K562 (cell line): ENCODE data around the gene SERPINA3. TPM values are rescaled to one million over a fixed set of nuclear protein-coding genes. Genes with fewer than 3 reads are reported as not detected.

Experiments used
- ATAC-seq: fragments of 200-7000 bp; cut with Tn5 transposase; 3 replicates; pipeline ENCODE4 v1.9.1; 2020; ENCODE audit warnings: moderate library complexity
- BruUV-seq: library from RNA; stranded (reverse); fragments of 400-500 nt; replicated peaks from 2 replicates; lab custom pipeline; 2021; lab: Mats Ljungman, UMichigan
- CTCF ChIA-PET: fragments of 300-600 bp; formaldehyde crosslinking; extraction: SDS; loops from one replicate; lab custom pipeline; 2021; ENCODE audit warnings: low intra/inter-chr PET ratio; lab: Yijun Ruan, JAX
- POLR2A ChIA-PET: fragments of 300-600, 350-650 bp; sonication (Branson Sonifier 250); formaldehyde crosslinking; extraction: SDS; loops from one replicate; lab custom pipeline; 2021; ENCODE audit warnings: antibody characterized with exemption, inconsistent platforms; lab: Yijun Ruan, JAX
- DNase-seq, 4 experiments: peaks; one replicate each; pipeline versions ENCODE4 v3.0.0 to v3.0.0-alpha.2; 2011 to 2018; ENCODE audit warnings: low spot score in 3 of 4, mixed read lengths in 3 of 4; ENCODE audit errors: extremely low read depth in 1 of 4
- FAIRE-seq: peaks from 2 replicates; lab custom pipeline; 2011; peaks lifted over from hg19 to GRCh38; lab: Jason Lieb, UNC
- H2AFZ ChIP-seq: 2 replicates; pipeline ENCODE4 v1.6.0; 2011; ENCODE audit warnings: low read depth, low read length, control low read depth, inconsistent platforms
- H3K27ac ChIP-seq: fragments of 200-600 bp; 3 replicates; pipeline ENCODE4 v1.8.0; 2011; ENCODE audit warnings: low read depth, mild to moderate bottlenecking, control low read depth, inconsistent platforms, low read length, moderate library complexity, mixed read lengths; ENCODE audit errors: extremely low read depth
- H3K27me3 ChIP-seq, 2 experiments: fragments of 300-600 bp in 1 of 2; 2 replicates in 1 of 2; 3 replicates in 1 of 2; pipeline versions ENCODE4 v1.6.0 to v1.8.0; 2011; ENCODE audit warnings: inconsistent platforms in 2 of 2, low read length in 2 of 2, mild to moderate bottlenecking in 1 of 2, mixed read lengths in 1 of 2, moderate library complexity in 1 of 2; ENCODE audit not compliant: control insufficient read depth in 2 of 2, insufficient read depth in 2 of 2
- H3K36me3 ChIP-seq: fragments of 300-600 bp; 3 replicates; pipeline ENCODE4 v1.8.0; 2011; ENCODE audit warnings: mild to moderate bottlenecking, low read length, inconsistent platforms; ENCODE audit not compliant: control insufficient read depth, insufficient read depth
- H3K4me1 ChIP-seq, 2 experiments: fragments of 200-600 bp in 1 of 2; replicated peaks in 1 of 2; 2 replicates in 1 of 2; 3 replicates in 1 of 2; pipeline versions ENCODE4 v1.5.1 to v1.8.0; 2011; ENCODE audit warnings: inconsistent platforms in 2 of 2, low read length in 2 of 2, mild to moderate bottlenecking in 1 of 2, mixed read lengths in 1 of 2, moderate library complexity in 1 of 2; ENCODE audit not compliant: control insufficient read depth in 2 of 2, insufficient read depth in 2 of 2
- H3K4me2 ChIP-seq: 2 replicates; pipeline ENCODE4 v1.6.1; 2011; ENCODE audit warnings: low read length, control low read depth, inconsistent platforms, mixed read lengths; ENCODE audit not compliant: insufficient read depth
- H3K4me3 ChIP-seq: fragments of 200-600 bp; sonication (generic), shearing (Covaris generic); 2 replicates; pipeline ENCODE4 v1.5.1; 2016; ENCODE audit warnings: control low read depth, inconsistent platforms
- H3K79me2 ChIP-seq: fragments of 200-600 bp; 3 replicates; pipeline ENCODE4 v1.8.0; 2011; ENCODE audit warnings: low read length, inconsistent platforms; ENCODE audit not compliant: control insufficient read depth, insufficient read depth
- H3K9ac ChIP-seq, 2 experiments: 2 replicates each; pipeline versions ENCODE4 v1.6.0 to v1.6.1; 2011; ENCODE audit warnings: low read depth in 2 of 2, low read length in 2 of 2, control low read depth in 1 of 2, inconsistent platforms in 1 of 2, mild to moderate bottlenecking in 1 of 2, mixed read lengths in 1 of 2; ENCODE audit not compliant: insufficient read depth in 1 of 2
- H3K9me1 ChIP-seq: one replicate; pipeline ENCODE4 v1.6.0; 2011; ENCODE audit warnings: inconsistent platforms, mild to moderate bottlenecking, low read length, moderate library complexity; ENCODE audit not compliant: control insufficient read depth, insufficient read depth
- H3K9me3 ChIP-seq: replicated peaks from 2 replicates; pipeline ENCODE4 v1.5.1; 2011; ENCODE audit warnings: low read depth, low read length, inconsistent platforms; ENCODE audit not compliant: control insufficient read depth, insufficient read depth
- H4K20me1 ChIP-seq: replicated peaks from 2 replicates; pipeline ENCODE4 v1.6.1; 2011; ENCODE audit warnings: low read length, inconsistent platforms, mixed read lengths; ENCODE audit not compliant: control insufficient read depth, insufficient read depth
- CBFB ChIP-seq: sonication (generic); formaldehyde crosslinking; IDR thresholded peaks from 2 replicates; pipeline ENCODE4 v1.4.0; 2020; ENCODE audit warnings: mild to moderate bottlenecking, missing genetic modification reagents
- CEBPB ChIP-seq: fragments of 450-650 bp; IDR thresholded peaks from 2 replicates; pipeline ENCODE4 v1.6.1; 2016; ENCODE audit warnings: missing genetic modification characterization, missing compliant biosample characterization
- CXXC5 ChIP-seq: fragments of 250-450 bp; sonication (Bioruptor Pico); IDR thresholded peaks from 2 replicates; pipeline ENCODE4 v1.8.0; 2022; ENCODE audit warnings: inconsistent platforms, mild to moderate bottlenecking, moderate library complexity
- ETV1 ChIP-seq: fragments of 450-650 bp; conservative IDR thresholded peaks from 2 replicates; pipeline ENCODE4 v1.6.1; 2016; ENCODE audit warnings: missing genetic modification characterization, control low read depth, low read depth, missing compliant biosample characterization
- FOS ChIP-seq: IDR thresholded peaks from 3 replicates; pipeline ENCODE4 v1.6.1; 2011; ENCODE audit not compliant: insufficient read length; ENCODE audit errors: extremely low read depth
- HDGF ChIP-seq: fragments of 450-650 bp; IDR thresholded peaks from 2 replicates; pipeline ENCODE4 v1.6.1; 2016
- MCM7 ChIP-seq, 2 experiments: fragments of 450-650 bp; IDR thresholded peaks; 2 replicates each; pipeline ENCODE4 v1.6.1; 2016 to 2018
- NFE2 ChIP-seq: IDR thresholded peaks from 2 replicates; pipeline ENCODE4 v1.6.1; 2014; ENCODE audit warnings: antibody characterized with exemption, low read depth
- PPARD ChIP-seq: fragments of 250-450 bp; sonication (Bioruptor Pico); IDR thresholded peaks from 2 replicates; pipeline ENCODE4 v1.8.0; 2022; ENCODE audit warnings: inconsistent platforms, mild to moderate bottlenecking, moderate library complexity
- RBM34 ChIP-seq: fragments of 200-400 bp; formaldehyde crosslinking; IDR thresholded peaks from 2 replicates; pipeline ENCODE4 v1.6.1; 2018; ENCODE audit warnings: low read length, borderline replicate concordance; ENCODE audit not compliant: insufficient read depth
- SUPT5H ChIP-seq: fragments of 450-650 bp; IDR thresholded peaks from 2 replicates; pipeline ENCODE4 v1.6.1; 2016
- TSC22D4 ChIP-seq: fragments of 450-650 bp; IDR thresholded peaks from 2 replicates; pipeline ENCODE4 v1.6.1; 2016; ENCODE audit warnings: missing genetic modification characterization, missing biosample characterization, control low read depth
- XRCC3 ChIP-seq: fragments of 450-650 bp; IDR thresholded peaks from 2 replicates; pipeline ENCODE4 v1.6.1; 2017; ENCODE audit warnings: mild to moderate bottlenecking, moderate library complexity
- ZC3H8 ChIP-seq: fragments of 450-650 bp; IDR thresholded peaks from 2 replicates; pipeline ENCODE4 v1.6.1; 2017
- ZNF134 ChIP-seq: fragments of 250-450 bp; sonication (Bioruptor Pico); conservative IDR thresholded peaks from 2 replicates; pipeline ENCODE4 v1.4.0; 2020
- ZNF165 ChIP-seq: fragments of 250-450 bp; sonication (Bioruptor Pico); IDR thresholded peaks from 2 replicates; pipeline ENCODE4 v1.4.0; 2020; ENCODE audit warnings: borderline replicate concordance
- ZNF41 ChIP-seq: fragments of 250-450 bp; sonication (Bioruptor Pico); conservative IDR thresholded peaks from 2 replicates; pipeline ENCODE4 v1.4.0; 2020; ENCODE audit warnings: mild to moderate bottlenecking
- WGBS: fragments of 100-300 bp; shearing (Covaris generic); methylation state at CpG from one replicate; pipeline ENCODE4 v1.1.6; 2016; ENCODE audit warnings: low coverage, mixed read lengths; ENCODE audit not compliant: insufficient coverage; ENCODE audit errors: missing lambda C conversion rate; 5-methylcytosine and 5-hydroxymethylcytosine counted together
- in situ Hi-C: fragments of 300-500 bp; cut with MboI; formaldehyde crosslinking; loops from 4 replicates; pipeline ENCODE4 v1.15.0; 2018; ENCODE audit warnings: inconsistent platforms, mixed read lengths
- intact Hi-C: fragments of 100-400 bp; cut with micrococcal nuclease; formaldehyde crosslinking; loops from 2 replicates; pipeline ENCODE4 v1.14.2; 2022
- polyA plus RNA-seq, 8 experiments: library from polyadenylated mRNA; depleted of rRNA in 4 of 8; stranded (reverse) in 5 of 8; unstranded in 3 of 8; fragments of >200 nt; fragmentation: Nextera tagmentation in 2 of 8; fragmentation: Illumina TruSeq in 1 of 8; extraction: Ambion mirVana in 2 of 8; extraction: Trizol in 1 of 8; gene quantifications; 2 replicates each; pipeline versions ENCODE4 v1.2.1 to v1.2.3, GENCODE V29; 2011 to 2014; ENCODE audit warnings: inconsistent platforms in 1 of 8, missing spikeins in 1 of 8
- total RNA-seq, 7 experiments: library from RNA; depleted of rRNA in 6 of 7; stranded (reverse); fragments of >200 nt in 6 of 7; fragmentation: Illumina TruSeq in 2 of 7; extraction: Trizol in 2 of 7; gene quantifications; 2 replicates each; pipeline versions ENCODE4 v1.2.1 to v1.2.3, GENCODE V29; 2011 to 2021; ENCODE audit warnings: low replicate concordance in 1 of 7
- TF ChIP-seq, protein P1 (sequence below): IDR thresholded peaks from 3 replicates; pipeline ENCODE4 v1.6.1; 2011; ENCODE audit warnings: borderline replicate concordance, mild to moderate bottlenecking, moderate library complexity; ENCODE audit not compliant: insufficient read length; ENCODE audit errors: extremely low read depth
- TF ChIP-seq, protein P2 (sequence below): fragments of 250-450 bp; sonication (Bioruptor Pico); IDR thresholded peaks from 2 replicates; pipeline ENCODE4 v1.8.0; 2021; ENCODE audit warnings: moderate library complexity, mild to moderate bottlenecking, inconsistent platforms

Gene SERPINA3
- total and polyA plus RNA-seq, 9 of the 15 experiments (the other 6 are each of a cell fraction or from before 2014, with no cell fraction given): 2.3 TPM; not detected in 8

GRCh38 chr14:94640721-94641631 is 28.8 kb downstream of the SERPINA3 start:
- H2AFZ ChIP-seq: no peak overlapping the region
- FAIRE-seq: no peak

More at GRCh38 chr14:94640721-94641631, 28.8 kb downstream of the SERPINA3 start:
- DNase-seq (peak in 1 of 4 experiments; percentile 7), ATAC-seq (peak; percentile 43; the same call in 1 of the 3 replicates)
- WGBS: 2% methylated on average over 7 of the region's 10 CpGs
- CTCF ChIA-PET: no interaction called here
- no peaks in the 10 kb centered on the region for H3K79me2 ChIP-seq
- H3K9me1 ChIP-seq: no peaks in the 10 kb centered on the region
- BruUV-seq: no TSS peak
- POLR2A ChIA-PET: interaction anchor here (1.2 kb wide), 1 partner anchor 11 kb away, joined by 3 read pairs; no protein-coding TSS in a partner anchor
- intact Hi-C loops: no loop called here
- H3K4me2 ChIP-seq: no peak overlapping the region
- H3K9me3 ChIP-seq: no peaks in the 10 kb centered on the region
- H3K4me1 ChIP-seq: no peaks in the 10 kb centered on the region
- no peaks in the 10 kb centered on the region for H3K36me3 ChIP-seq
- H4K20me1 ChIP-seq: no peaks in the 10 kb centered on the region; the same call in 1 of the 2 replicates
- H3K4me3 ChIP-seq: no peak overlapping the region
- H3K9ac ChIP-seq: no peak overlapping the region
- in situ Hi-C loops: no loop called here
- no peaks in the 10 kb centered on the region; a peak in 1 of 5 replicates for H3K27me3 ChIP-seq
- TF ChIP-seq SUPT5H (no peak), ZNF134 (CRISPR knock-in tag) (no peak), MCM7 (IDR thresholded peaks at IDR 0.05) (no peak), ETV1 (tag) (no peak), TSC22D4 (tag) (no peak), CXXC5 (CRISPR knock-in tag) (no peak), NFE2 (no peak), RBM34 (no peak), FOS (no peak), ZNF165 (CRISPR knock-in tag) (no peak), ZNF41 (CRISPR knock-in tag) (no peak), XRCC3 (no peak), CBFB (CRISPR knock-in tag) (no peak), HDGF (no peak), PPARD (CRISPR knock-in tag) (no peak), CEBPB (tag) (no peak), ZC3H8 (no peak)
- TF ChIP-seq, protein P1, sequence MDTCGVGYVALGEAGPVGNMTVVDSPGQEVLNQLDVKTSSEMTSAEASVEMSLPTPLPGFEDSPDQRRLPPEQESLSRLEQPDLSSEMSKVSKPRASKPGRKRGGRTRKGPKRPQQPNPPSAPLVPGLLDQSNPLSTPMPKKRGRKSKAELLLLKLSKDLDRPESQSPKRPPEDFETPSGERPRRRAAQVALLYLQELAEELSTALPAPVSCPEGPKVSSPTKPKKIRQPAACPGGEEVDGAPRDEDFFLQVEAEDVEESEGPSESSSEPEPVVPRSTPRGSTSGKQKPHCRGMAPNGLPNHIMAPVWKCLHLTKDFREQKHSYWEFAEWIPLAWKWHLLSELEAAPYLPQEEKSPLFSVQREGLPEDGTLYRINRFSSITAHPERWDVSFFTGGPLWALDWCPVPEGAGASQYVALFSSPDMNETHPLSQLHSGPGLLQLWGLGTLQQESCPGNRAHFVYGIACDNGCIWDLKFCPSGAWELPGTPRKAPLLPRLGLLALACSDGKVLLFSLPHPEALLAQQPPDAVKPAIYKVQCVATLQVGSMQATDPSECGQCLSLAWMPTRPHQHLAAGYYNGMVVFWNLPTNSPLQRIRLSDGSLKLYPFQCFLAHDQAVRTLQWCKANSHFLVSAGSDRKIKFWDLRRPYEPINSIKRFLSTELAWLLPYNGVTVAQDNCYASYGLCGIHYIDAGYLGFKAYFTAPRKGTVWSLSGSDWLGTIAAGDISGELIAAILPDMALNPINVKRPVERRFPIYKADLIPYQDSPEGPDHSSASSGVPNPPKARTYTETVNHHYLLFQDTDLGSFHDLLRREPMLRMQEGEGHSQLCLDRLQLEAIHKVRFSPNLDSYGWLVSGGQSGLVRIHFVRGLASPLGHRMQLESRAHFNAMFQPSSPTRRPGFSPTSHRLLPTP: no peak
- TF ChIP-seq, protein P2, sequence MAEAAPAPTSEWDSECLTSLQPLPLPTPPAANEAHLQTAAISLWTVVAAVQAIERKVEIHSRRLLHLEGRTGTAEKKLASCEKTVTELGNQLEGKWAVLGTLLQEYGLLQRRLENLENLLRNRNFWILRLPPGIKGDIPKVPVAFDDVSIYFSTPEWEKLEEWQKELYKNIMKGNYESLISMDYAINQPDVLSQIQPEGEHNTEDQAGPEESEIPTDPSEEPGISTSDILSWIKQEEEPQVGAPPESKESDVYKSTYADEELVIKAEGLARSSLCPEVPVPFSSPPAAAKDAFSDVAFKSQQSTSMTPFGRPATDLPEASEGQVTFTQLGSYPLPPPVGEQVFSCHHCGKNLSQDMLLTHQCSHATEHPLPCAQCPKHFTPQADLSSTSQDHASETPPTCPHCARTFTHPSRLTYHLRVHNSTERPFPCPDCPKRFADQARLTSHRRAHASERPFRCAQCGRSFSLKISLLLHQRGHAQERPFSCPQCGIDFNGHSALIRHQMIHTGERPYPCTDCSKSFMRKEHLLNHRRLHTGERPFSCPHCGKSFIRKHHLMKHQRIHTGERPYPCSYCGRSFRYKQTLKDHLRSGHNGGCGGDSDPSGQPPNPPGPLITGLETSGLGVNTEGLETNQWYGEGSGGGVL (CRISPR knock-in tag): no peak
- no peak overlapping the region for H3K27ac ChIP-seq
